KOPT-K1 (cell line): ENCODE measurements around the gene SLC4A11.

Experiments used
- H3K27ac ChIP-seq: fragments of 200-600 bp; sonication (generic); 2 replicates; pipeline ENCODE4 v1.5.1; 2016; ENCODE audit warnings: antibody characterized with exemption, mild to moderate bottlenecking, low read depth, low read length; ENCODE audit not compliant: poor library complexity, severe bottlenecking
- H3K36me3 ChIP-seq: fragments of 200-600 bp; sonication (generic); 2 replicates; pipeline ENCODE4 v1.5.1; 2017; ENCODE audit warnings: antibody characterized with exemption, mild to moderate bottlenecking, low read length, moderate library complexity; ENCODE audit not compliant: insufficient read depth
- H3K9me3 ChIP-seq: fragments of 200-600 bp; sonication (generic); 2 replicates; pipeline ENCODE4 v1.5.1; 2017; ENCODE audit warnings: antibody characterized with exemption, low read length, mild to moderate bottlenecking; ENCODE audit not compliant: insufficient read depth, poor library complexity, severe bottlenecking

Gene SLC4A11

DNA sequence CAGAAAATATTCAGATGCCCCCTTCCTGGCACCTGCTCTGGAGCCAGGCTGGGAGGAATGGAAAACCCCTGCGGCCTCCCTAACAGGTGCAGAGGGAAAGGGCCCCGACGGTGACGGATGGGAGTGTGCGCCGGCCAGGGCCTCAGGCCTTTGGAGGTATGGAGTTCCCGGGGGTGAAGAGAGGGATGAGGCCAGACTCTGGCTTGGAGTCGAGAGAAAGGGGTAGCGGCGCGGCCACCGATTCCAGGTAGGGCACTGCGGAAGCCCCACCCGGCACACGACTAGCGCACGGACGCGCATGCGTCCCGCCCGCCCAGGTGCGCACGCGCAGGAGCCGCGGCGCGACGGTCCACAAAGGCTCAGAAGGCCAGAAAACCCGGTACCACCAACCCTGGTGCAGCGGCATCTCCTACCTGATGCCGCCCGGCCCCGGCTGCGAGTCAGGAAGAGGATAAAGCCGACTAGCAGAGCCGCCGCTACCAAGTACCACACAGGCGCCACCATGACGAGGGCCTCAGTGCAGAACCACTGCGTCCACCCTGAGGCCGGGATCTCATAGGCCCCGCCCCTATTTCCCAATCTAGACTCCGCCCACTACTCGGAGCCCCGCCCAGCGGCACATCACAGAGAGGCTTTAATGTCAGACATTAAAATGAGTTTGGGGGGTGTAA, 34.7 kb downstream of the SLC4A11 start, which contains the start of gene DDRGK1:
DDRGK1 (minus strand) TSS at position 559 of the 671 bp plus-strand sequence; CDS start at position 504, 55 bp downstream.
- Histone ChIP-seq H3K27ac (peak within 1 kb of the TSS; percentile 79), H3K9me3 (no peaks in the 10 kb centered on the region), H3K36me3 (peaks cover 31% of the 10 kb centered on the region)

DNA sequence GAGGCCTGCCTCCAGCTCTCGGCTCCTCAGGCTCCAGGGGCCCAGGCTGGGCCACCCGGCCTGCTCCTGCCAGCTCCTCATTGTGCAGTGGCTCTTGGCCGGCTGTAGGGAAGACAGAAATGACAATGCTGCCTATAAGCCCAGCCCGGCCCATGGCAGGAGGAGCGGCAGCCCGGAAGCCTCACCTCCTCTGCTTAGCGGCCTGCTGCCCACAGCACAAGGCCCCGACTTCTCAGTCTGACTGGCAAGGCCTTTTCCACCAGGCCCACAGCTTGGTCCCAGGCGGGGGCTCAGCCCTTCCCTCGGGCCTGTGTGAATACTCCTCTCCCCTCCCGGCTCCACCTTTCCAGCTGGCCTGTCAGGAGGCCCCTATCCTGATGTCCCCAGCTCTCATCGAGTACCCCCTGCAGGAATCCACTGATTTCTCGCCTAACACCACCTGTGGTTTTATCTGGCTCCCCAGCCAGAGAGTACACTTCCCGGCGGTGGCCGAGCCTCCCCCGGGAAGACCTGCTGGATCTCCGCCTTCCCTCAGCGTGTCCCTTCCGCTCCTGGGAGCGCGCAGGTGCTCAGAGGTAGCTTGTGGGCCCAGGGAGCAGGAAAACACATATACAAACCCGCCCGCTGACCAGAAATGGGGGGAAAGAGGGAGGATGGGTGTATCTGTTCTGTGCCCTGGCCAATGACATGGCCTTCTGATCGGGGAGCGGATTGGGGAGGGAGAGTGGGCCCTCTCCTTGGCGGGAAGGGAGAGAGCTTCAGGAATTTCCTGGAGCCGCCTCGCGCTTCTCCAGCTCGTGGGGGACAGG, 35.5 kb downstream of the SLC4A11 start:
- peak overlapping the region; percentile 79 for H3K27ac ChIP-seq

DNA sequence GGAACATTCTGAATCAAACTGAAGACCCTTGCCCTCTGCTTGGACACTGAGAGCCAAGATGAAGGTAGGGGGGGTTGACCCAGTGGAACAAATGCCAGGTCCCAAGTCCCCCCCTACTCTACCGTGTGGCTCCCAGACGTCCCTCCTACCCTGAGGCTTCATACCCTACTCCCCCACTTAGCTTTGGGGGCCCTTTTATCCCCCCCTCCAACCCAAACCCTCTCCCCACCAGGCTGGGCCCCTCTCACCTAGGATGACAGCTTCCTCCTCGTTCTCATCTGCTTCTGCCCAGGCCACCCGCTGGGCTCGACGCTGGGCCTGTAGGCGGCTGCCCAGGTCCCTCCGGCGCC, 36.0 kb downstream of the SLC4A11 start:
- Histone ChIP-seq H3K9me3 (no peaks in the 10 kb centered on the region), H3K27ac (peak overlapping the region; percentile 79), H3K36me3 (peaks cover 38% of the 10 kb centered on the region)

More for the DNA sequence above, 35.5 kb downstream of the SLC4A11 start:
- Histone ChIP-seq H3K36me3 (peaks cover 38% of the 10 kb centered on the region), H3K9me3 (no peaks in the 10 kb centered on the region)

DNA sequence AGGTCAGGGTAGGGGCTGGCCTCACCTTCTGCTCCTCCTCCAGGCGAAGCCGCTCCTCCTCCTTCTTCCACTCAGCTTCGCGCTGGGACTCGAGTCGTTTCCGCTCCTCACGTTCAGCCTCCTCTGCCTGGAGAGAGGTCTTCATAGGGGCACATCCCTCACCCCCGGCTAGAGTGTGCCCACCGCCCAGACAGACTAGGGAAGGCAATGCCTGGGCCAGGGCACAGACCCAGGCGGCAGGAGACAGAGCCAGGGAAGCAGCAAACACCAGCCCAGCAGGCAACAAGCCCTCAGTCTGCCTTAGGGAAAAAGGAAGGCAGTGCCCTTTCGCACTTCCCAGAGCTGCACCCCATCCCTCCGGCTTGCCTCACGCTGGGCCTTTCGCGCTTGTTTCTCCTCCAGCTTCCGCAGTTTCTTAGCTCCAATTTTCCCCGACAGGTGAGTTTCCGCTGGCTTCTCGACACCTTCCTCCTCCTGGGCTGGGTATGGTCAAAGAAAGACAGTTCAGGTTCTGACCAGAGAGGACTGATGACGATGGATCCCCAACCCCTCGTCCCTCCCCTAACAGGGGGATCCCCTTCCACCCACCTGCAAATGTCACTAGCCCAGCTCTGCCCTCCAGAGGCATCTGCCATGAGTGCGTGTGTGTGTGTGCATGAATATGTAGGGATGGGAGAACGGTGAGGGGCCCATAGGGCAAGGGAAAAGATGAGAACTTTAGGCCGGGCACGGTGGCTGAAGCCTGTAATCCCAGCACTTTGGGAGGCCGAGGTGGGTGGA, 38.8 kb downstream of the SLC4A11 start:
- no peaks in the 10 kb centered on the region for H3K9me3 ChIP-seq
- no peak overlapping the region for H3K27ac ChIP-seq
- H3K36me3 ChIP-seq: peaks cover 63% of the 10 kb centered on the region

DNA sequence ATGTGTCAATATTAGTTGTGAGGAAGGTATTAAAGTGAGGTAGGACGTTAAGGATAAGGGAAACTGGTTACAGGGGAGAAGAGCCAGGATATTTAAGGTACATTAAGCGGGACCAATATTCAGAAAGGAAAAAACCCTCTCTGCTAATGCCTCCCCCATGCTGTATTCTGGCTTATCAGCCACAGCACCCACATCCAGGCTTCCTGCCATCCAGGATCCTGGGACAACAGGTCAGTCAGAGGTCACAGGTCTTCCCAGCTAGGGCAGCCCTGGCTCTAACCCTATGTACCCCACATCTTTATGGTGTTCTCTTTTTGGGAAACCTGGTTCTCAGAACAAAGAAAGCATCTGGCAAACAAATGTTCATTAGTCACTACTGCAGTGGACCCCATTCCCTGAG, 39.8 kb downstream of the SLC4A11 start:
- Histone ChIP-seq H3K9me3 (no peaks in the 10 kb centered on the region), H3K27ac (no peak overlapping the region), H3K36me3 (peaks cover 73% of the 10 kb centered on the region)

DNA sequence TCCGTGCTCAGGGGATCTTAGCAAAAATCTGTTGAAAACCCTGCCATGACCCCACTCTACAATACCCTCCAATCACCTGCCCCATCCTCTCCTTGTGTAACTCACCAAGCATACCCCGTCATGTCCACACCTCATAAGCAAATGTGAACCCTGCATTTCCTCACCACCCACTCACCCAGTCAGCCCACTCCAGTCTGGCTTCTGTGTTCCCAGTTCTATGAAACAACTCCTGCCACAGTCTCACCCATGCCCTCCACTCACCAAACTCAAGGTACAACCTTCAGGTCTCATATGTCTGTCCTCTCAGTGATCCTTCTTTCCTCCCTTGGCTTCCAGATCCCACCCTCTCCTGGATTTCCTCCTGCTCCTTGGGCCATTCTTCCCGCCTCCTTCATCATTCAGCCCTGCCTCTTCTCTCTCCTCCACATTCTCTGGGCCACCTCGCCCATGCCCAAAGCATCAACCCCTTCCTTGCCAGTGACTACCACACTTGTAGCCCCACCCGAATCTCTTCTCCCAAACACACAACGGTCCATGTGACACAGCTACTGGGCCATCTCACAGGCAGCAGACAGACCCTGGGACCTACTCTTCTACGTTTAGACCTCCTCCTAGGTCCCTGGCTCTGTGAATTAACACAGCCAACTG, 43.3 kb downstream of the SLC4A11 start:
- Histone ChIP-seq H3K9me3 (no peaks in the 10 kb centered on the region), H3K36me3 (peaks cover 91% of the 10 kb centered on the region), H3K27ac (no peak overlapping the region)

DNA sequence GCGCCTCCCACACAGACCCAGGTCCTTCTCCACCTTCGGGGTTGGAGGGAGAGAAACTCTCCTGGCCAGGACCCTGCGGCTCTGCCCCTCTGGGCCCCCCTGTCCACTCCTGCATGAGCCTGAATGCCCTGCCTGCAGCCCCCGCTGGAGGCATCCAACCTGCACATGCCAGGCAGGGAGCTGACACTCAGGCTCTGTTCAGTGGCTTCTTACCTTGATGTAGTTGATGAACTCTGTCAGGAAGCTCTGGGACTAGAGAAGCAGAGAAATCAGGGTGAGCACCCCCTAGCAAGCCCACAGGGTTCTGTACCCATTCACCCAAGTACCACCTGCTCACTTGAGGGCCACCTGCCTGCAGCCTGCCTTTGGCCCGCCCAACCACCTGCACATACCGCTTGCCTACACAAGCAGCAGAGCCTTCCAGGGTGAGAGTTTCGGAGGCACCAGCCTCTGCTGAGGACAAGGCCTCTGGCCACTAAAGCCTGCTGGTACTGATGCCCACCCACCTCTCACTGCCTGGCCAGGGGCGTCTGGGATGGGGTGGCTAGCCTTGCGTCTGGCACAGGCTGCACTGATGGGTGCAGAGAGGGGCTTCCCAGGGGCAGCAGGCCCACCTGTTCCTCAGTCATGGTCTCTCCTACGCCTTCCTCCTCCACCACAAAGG, 44.2 kb downstream of the SLC4A11 start:
- no peaks in the 10 kb centered on the region for H3K9me3 ChIP-seq
- H3K27ac ChIP-seq: no peak overlapping the region
- H3K36me3 ChIP-seq: peaks cover 92% of the 10 kb centered on the region

DNA sequence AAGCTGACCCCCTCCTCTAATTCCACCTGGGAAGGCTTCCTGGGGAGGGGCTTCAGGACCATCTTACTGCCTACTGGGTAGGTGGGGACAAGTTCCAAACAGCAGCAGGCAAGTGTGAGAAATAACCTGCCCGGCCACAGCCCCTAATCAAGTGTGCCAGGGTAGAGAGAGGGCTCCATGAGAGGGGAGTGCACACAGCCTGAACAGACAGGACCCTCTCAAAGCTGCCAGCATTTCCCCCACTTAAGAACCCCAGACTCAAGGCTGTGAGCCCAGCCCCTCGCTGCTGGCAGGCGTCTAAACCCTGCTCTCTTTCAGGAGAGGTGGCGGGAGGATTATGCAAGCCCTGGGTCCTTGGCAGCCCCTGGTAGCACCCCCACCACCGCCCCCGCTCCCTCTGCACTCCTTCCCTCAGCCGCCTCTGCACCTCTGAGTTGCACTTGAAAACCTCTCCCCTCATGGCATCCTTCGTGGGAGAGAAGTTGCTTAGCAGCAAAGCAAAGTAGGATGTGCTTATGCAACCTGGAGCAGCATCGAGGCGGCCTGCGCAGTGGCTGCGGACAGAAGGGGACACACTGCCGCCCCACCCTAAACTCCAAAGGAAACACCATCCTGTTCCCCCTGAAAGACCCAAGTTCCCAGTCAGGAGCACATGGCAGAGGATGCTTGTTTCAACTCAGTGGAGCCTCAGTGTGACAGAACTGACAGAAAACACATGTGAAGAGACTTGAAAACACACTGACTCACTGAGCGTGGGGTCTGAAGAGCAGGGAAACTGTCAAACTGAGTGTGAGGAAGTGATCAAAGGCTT, 45.0 kb downstream of the SLC4A11 start:
- Histone ChIP-seq H3K36me3 (peaks cover 92% of the 10 kb centered on the region), H3K9me3 (no peaks in the 10 kb centered on the region), H3K27ac (no peak overlapping the region)

DNA sequence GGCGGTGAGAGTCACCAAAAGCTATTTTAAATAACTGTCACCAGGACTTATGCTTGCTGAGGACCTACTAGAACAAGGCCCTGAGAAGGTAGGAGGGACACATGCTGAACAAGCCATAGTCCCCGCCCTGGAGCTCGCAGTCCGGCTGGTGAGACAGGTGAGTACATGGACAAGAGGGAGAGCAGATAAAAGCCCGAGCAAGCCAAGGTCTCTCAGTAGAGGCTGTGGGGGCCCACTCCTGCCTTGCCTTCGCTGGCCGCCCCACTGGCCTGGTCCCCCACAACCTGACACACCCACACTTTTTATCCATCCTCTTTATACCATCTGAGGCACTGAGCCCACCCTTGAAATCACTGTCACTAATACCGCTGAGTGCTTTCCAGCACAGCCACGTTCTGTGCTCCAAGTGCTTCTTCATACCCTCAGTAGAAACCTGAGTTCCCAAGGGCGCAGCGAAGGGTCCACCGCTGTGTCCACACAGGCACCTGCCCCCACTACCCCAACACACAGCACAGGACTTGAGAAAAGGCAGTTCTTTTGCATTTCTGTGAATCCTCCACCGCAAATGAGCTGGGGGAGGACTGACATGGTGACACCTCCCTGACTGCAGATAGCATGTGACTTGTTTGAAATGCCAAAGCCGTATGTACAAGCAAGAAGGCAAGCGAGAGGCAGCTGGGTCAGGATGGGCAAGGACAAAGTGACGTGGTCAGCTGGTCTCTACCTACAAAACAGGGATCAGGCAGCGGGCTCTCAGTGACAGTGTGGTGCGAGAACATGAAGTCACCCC, 46.6 kb downstream of the SLC4A11 start:
- no peak overlapping the region for H3K27ac ChIP-seq
- peaks cover 82% of the 10 kb centered on the region for H3K36me3 ChIP-seq

DNA sequence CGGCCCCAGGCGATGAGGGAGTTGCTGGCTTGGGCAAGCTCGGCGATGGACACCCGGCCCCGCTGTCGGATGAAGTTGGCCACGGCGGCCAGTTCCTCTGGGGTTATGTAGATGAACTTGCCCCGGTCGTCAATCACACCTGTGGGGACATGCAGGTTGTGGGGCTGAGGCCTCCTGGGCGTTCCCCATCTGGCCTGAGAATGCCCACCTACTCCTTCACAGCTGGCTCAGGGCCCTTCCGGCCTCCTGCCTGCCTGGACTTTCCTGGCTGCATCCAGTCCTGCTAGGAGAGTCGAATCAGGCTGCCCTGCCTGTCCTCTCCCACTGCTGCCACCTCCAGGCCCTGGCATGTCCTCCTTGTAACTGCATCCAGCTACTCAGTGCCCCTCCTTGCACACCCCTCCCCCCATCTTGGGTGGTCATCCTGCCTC, 48.3 kb downstream of the SLC4A11 start:
- Histone ChIP-seq H3K36me3 (peaks cover 67% of the 10 kb centered on the region), H3K9me3 (no peaks in the 10 kb centered on the region), H3K27ac (no peak overlapping the region)

More for the DNA sequence above, 46.6 kb downstream of the SLC4A11 start:
- H3K9me3 ChIP-seq: no peaks in the 10 kb centered on the region

DNA sequence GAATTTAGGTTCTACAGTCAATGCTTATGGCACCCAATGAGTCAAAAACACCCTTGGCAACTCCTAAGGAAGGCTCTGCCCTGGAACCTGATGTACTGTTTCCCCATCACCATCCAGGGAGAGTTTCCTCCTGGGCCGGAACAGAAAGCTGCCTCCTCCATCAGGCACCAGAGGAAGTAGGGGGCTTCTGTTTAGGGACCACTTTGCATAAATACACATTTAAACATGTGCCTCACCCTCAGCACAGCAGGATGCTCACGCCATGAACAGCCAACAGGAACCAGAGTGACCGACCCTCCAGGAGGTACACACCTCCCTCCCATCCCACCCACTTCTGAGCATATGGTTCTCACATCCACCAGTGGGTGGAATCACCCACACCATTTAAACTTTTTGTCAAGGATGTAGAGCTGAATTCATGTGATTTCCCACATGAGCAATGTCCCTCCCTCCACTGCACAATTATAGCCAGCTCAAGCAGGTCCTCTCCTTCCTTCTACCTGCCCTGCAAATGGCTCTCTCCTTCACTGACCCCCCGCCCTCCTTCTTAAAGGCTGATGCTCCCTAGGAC, 49.3 kb downstream of the SLC4A11 start:
- no peak overlapping the region for H3K27ac ChIP-seq
- H3K9me3 ChIP-seq: no peaks in the 10 kb centered on the region
- H3K36me3 ChIP-seq: peaks cover 57% of the 10 kb centered on the region

DNA sequence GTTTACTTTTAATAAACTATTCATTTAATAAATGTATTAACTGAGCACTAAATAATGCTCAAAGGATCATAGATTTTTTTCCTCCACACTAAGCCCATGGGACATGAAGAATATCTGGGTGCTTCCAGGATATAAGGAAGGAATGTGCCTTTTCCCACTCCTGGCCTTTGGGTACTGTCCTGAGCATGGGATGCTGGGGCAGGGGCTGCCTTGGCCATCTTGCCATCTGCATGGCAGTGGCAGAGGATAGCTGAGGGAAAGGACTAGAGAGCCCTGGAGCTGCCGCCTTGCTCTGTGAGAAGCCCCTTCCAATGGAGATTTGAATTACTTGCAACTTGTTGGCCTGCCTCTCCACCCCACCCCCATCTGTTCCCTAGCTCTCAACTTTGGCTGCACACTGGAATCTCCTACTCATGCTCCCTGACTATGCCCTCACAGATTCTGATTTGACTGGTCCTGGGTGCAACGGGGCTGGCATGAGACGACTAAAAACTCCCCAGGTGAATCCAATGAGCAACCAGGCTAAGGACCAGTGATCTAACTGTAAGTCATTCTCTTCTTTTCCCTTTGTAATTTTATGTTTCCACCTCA, 50.1 kb downstream of the SLC4A11 start:
- H3K27ac ChIP-seq: no peak overlapping the region
- H3K36me3 ChIP-seq: peaks cover 49% of the 10 kb centered on the region
- H3K9me3 ChIP-seq: no peaks in the 10 kb centered on the region
